GM10266 (cell line): ENCODE measurements around the gene MCRIP1.

Experiments
- DNase-seq: peaks from one replicate; pipeline ENCODE4 v3.0.0; 2012; ENCODE audit errors: extremely low spot score
- CTCF ChIP-seq: IDR thresholded peaks from 2 replicates; pipeline ENCODE4 v1.5.1; 2012; ENCODE audit warnings: mild to moderate bottlenecking, low read depth; ENCODE audit not compliant: control insufficient read depth, insufficient read depth; ENCODE audit errors: missing control alignments

The MCRIP1 gene

GRCh38 chr17:81829858-81830257 is 3.2 kb downstream of the MCRIP1 start:
- DNase-seq, result no peak
- TF ChIP-seq CTCF, result no peak

- DNase-seq, result no peak
- no peak for TF ChIP-seq CTCF
Observed at GRCh38 chr17:81828656-81829055, 4.4 kb downstream of the MCRIP1 start.

- TF ChIP-seq CTCF, result no peak
- DNase-seq, result no peak
Observed at GRCh38 chr17:81825841-81826466, 7.1 kb downstream of the MCRIP1 start.

- no peak for TF ChIP-seq CTCF
- DNase-seq, result no peak
Observed at GRCh38 chr17:81824595-81824994, 8.5 kb downstream of the MCRIP1 start.

- no peak for TF ChIP-seq CTCF
- DNase-seq, result no peak
Observed at GRCh38 chr17:81823820-81824550, 9.1 kb downstream of the MCRIP1 start.

- TF ChIP-seq CTCF, result no peak
- no peak for DNase-seq
Observed at GRCh38 chr17:81822996-81823819, 9.9 kb downstream of the MCRIP1 start.
